Naive thymus-derived CD4-positive, alpha-beta T cell (primary cell): ENCODE results near the gene SAP30. TPM values are rescaled to one million over a fixed set of nuclear protein-coding genes. Genes with fewer than 3 reads are reported as not detected.

ENCODE experiments used
- ATAC-seq: fragments of 150-1000 bp; cut with Tn5 transposase; 2 replicates; pipeline ENCODE4 v1.10.0; 2021; ENCODE audit warnings: mild to moderate bottlenecking, moderate library complexity
- CTCF ChIA-PET: fragments of 350-600 bp; sonication (Branson Sonifier 250); formaldehyde crosslinking; loops from one replicate; lab custom pipeline; 2021; ENCODE audit warnings: antibody characterized with exemption; lab: Charles Lee
- POLR2A ChIA-PET: fragments of 350-600 bp; sonication (Branson Sonifier 250); formaldehyde crosslinking; loops from one replicate; lab custom pipeline; 2021; ENCODE audit warnings: antibody characterized with exemption, inconsistent platforms; lab: Charles Lee
- DNase-seq, 9 donors: peaks; one replicate each; pipeline versions ENCODE4 v3.0.0 to v3.0.0-alpha.2; 2020 to 2022; ENCODE audit warnings: mixed read lengths in 1 of 9
- H3K27ac ChIP-seq: one replicate; pipeline ENCODE4 v1.7.0; 2013; ENCODE audit warnings: mild to moderate bottlenecking, low read depth, low read length, moderate library complexity
- H3K27me3 ChIP-seq, 2 donors: one replicate each; pipeline ENCODE4 v1.7.0; 2013; ENCODE audit warnings: low read length in 2 of 2, mild to moderate bottlenecking in 2 of 2, moderate library complexity in 2 of 2; ENCODE audit not compliant: control insufficient read depth in 2 of 2, insufficient read depth in 2 of 2
- H3K36me3 ChIP-seq, 3 experiments: 1 replicate in 2 of 3; 2 replicates in 1 of 3; pipeline ENCODE4 v1.7.0; 2013; ENCODE audit warnings: low read length in 3 of 3, mild to moderate bottlenecking in 3 of 3, moderate library complexity in 1 of 3; ENCODE audit not compliant: insufficient read depth in 3 of 3, control insufficient read depth in 2 of 3
- H3K4me1 ChIP-seq, 2 donors: one replicate each; pipeline ENCODE4 v1.7.0; 2013; ENCODE audit warnings: low read length in 2 of 2, mild to moderate bottlenecking in 2 of 2, moderate library complexity in 1 of 2; ENCODE audit not compliant: control insufficient read depth in 2 of 2, insufficient read depth in 2 of 2
- H3K4me3 ChIP-seq: 2 replicates; pipeline ENCODE4 v1.7.0; 2013; ENCODE audit warnings: mild to moderate bottlenecking, low read length
- H3K9me3 ChIP-seq, 3 experiments: 1 replicate in 2 of 3; 2 replicates in 1 of 3; pipeline ENCODE4 v1.7.0; 2013; ENCODE audit warnings: low read length in 3 of 3; ENCODE audit not compliant: control insufficient read depth in 2 of 3
- H3K27ac Mint-ChIP-seq, 9 donors: one replicate each; pipeline ENCODE4 v1.8.0; 2020 to 2022; ENCODE audit warnings: mixed read lengths in 9 of 9, mild to moderate bottlenecking in 8 of 9, moderate library complexity in 5 of 9, inconsistent platforms in 2 of 9
- H3K27me3 Mint-ChIP-seq, 5 donors: one replicate each; pipeline ENCODE4 v1.8.0; 2021 to 2022; ENCODE audit warnings: mixed read lengths in 5 of 5, mild to moderate bottlenecking in 1 of 5
- H3K36me3 Mint-ChIP-seq, 5 donors: one replicate each; pipeline ENCODE4 v1.8.0; 2020 to 2022; ENCODE audit warnings: mixed read lengths in 5 of 5, mild to moderate bottlenecking in 3 of 5, inconsistent platforms in 1 of 5
- H3K4me1 Mint-ChIP-seq, 7 donors: one replicate each; pipeline ENCODE4 v1.8.0; 2020 to 2022; ENCODE audit warnings: mixed read lengths in 7 of 7, mild to moderate bottlenecking in 3 of 7, inconsistent platforms in 1 of 7
- H3K4me3 Mint-ChIP-seq, 10 donors: one replicate each; pipeline ENCODE4 v1.8.0; 2020 to 2022; ENCODE audit warnings: mild to moderate bottlenecking in 10 of 10, mixed read lengths in 10 of 10, moderate library complexity in 6 of 10, inconsistent platforms in 2 of 10
- H3K9me3 Mint-ChIP-seq, 11 donors: one replicate each; pipeline ENCODE4 v1.8.0; 2020 to 2022; ENCODE audit warnings: mixed read lengths in 11 of 11, mild to moderate bottlenecking in 4 of 11, inconsistent platforms in 1 of 11, moderate library complexity in 1 of 11
- intact Hi-C, 2 donors: fragments of 100-400 bp; cut with micrococcal nuclease; formaldehyde crosslinking; loops; one replicate each; pipeline ENCODE4 v1.15.1; 2023
- polyA plus RNA-seq, 2 donors: library from polyadenylated mRNA; unstranded; fragments of 300-500 nt; fragmentation: Illumina TruSeq; gene quantifications; one replicate each; pipeline ENCODE4 v1.2.3, GENCODE V29; 2021
- total RNA-seq, 6 experiments: library from RNA in 5 of 6; stranded (reverse) in 5 of 6; gene quantifications; 1 replicate in 5 of 6; 2 replicates in 1 of 6; pipeline ENCODE4 v1.2.3 and lab custom pipeline; 2021 to 2026

Gene SAP30
- total and polyA plus RNA-seq, 7 experiments from 2014 or later, result 0.48 to 27.4 (median 1.1) TPM

DNA sequence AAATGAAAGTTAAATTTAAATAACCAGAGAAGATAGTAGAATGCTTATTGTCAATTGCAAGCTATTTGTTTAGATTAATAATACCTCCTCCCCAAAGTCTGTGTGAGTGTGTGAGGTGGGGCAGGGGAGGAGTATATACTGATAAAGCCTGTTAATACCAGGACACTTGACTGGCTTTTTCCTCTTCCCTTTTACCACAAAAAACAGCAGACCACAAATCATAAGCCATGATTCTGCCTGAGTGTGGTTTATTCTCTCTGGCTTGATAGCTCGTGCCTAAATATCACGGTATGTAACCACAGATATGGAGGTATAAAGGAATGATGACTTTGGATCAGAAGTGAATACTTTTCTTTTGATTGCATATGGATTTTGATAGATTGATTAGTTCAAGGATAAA is 50.0 kb downstream of the SAP30 start:
- no peak for DNase-seq
- H3K4me3 ChIP-seq, result no peak overlapping the region
- POLR2A ChIA-PET, result interaction anchor here (0.8 to 1.5 kb wide), 2 partner anchors 73 to 87 kb away, joined by 3 read pairs; partner anchors contain the start of gene HMGB2
- Mint-ChIP-seq H3K4me3 (no peak overlapping the region), H3K27ac (peak overlapping the region in 2 of 9 donors; percentile 10 to 22), H3K9me3 (peaks cover 0 to 2% (median 0%) of the 10 kb centered on the region in 11 donors), H3K4me1 (peaks cover 10 to 30% (median 11%) of the 10 kb centered on the region in 7 donors), H3K27me3 (peaks cover 0 to 6% (median 0%) of the 10 kb centered on the region in 5 donors), H3K36me3 (peaks cover 0 to 4% (median 0%) of the 10 kb centered on the region in 5 donors)
- CTCF ChIA-PET, result interaction anchor here (0.6 to 3.1 kb wide), 24 partner anchors 8 to 907 kb away, joined by 3 to 25 read pairs (median 4); partner anchors contain the start of genes CEP44 and FBXO8
- no peaks in the 10 kb centered on the region for H3K9me3 ChIP-seq
- no peaks in the 10 kb centered on the region for H3K27me3 ChIP-seq
- H3K27ac ChIP-seq, result no peak overlapping the region
- no peaks in the 10 kb centered on the region for H3K36me3 ChIP-seq
- H3K4me1 ChIP-seq, result peaks cover 7 to 9% of the 10 kb centered on the region in 2 donors
- intact Hi-C loops, result loop anchor here (1.0 to 2.0 kb wide), 4 partner anchors 74 to 898 kb away; no protein-coding TSS in a partner anchor
- ATAC-seq, result no peak

GRCh38 chr4:173424899-173425805 is 54.4 kb downstream of the SAP30 start:
- no peaks in the 10 kb centered on the region for H3K27me3 Mint-ChIP-seq
- no peaks in the 10 kb centered on the region for H3K9me3 ChIP-seq
- ChIA-PET CTCF (interaction anchor here (0.6 to 1.2 kb wide), 2 partner anchors 25 to 107 kb away, joined by 3 read pairs; no protein-coding TSS in a partner anchor), POLR2A (interaction anchor here (0.6 to 2.5 kb wide), 4 partner anchors 55 to 113 kb away, joined by 3 to 9 read pairs (median 3); partner anchors contain the start of genes HMGB2 and SAP30)
- peaks cover 9 to 22% of the 10 kb centered on the region in 2 donors for H3K4me1 ChIP-seq
- peaks cover 23 to 50% (median 38%) of the 10 kb centered on the region in 7 donors for H3K4me1 Mint-ChIP-seq
- H3K27ac Mint-ChIP-seq, result peak overlapping the region in 8 of 9 donors; percentile 9 to 80 (median 62)
- intact Hi-C loops, result loop anchor here in 1 of 2 donors (5.0 kb wide), 1 partner anchor 258 kb away; the partner anchor contains the start of gene GALNT7
- no peaks in the 10 kb centered on the region for H3K27me3 ChIP-seq
- DNase-seq (no peak), ATAC-seq (no peak)
- peaks cover 0 to 13% (median 0%) of the 10 kb centered on the region in 5 donors for H3K36me3 Mint-ChIP-seq
- H3K36me3 ChIP-seq, result no peaks in the 10 kb centered on the region
- H3K4me3 Mint-ChIP-seq, result peak overlapping the region in 9 of 10 donors; percentile 17 to 77 (median 43)
- peaks cover 0 to 4% (median 0%) of the 10 kb centered on the region in 11 donors for H3K9me3 Mint-ChIP-seq
- no peak overlapping the region for H3K27ac ChIP-seq
- no peak overlapping the region for H3K4me3 ChIP-seq

DNA sequence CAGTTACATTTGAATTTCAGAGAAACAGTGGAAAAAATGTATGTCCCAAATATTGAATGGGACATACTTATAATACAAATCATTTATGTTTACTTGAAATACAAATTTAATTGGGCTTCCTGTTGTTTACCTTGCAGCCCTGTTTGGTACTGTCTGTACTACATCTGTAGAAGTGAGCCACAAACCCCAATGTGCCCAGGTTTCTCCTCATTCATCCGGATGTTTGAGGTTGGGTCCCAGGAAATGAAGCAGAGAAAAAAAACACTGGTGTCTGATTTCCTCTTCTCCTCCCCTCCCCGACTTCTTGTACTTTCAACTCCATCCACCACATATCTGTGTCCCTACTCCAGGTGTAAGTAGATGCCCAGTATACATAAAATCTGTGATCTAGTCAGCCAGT is 55.3 kb downstream of the SAP30 start:
- intact Hi-C loops, result loop anchor here (2.0 to 5.0 kb wide), 2 partner anchors 15 to 259 kb away; partner anchors contain the start of gene GALNT7 (in 1 of the 2)

More for the DNA sequence above, 55.3 kb downstream of the SAP30 start:
- H3K4me3 ChIP-seq, result no peak overlapping the region
- H3K36me3 ChIP-seq, result no peaks in the 10 kb centered on the region
- Mint-ChIP-seq H3K4me1 (peaks cover 19 to 43% (median 32%) of the 10 kb centered on the region in 7 donors), H3K27ac (peak overlapping the region in 8 of 9 donors; percentile 9 to 84 (median 68)), H3K4me3 (peak overlapping the region; percentile 7 to 77 (median 52)), H3K36me3 (peaks cover 0 to 18% (median 1%) of the 10 kb centered on the region in 5 donors), H3K27me3 (peaks cover 0 to under 1% (median 0%) of the 10 kb centered on the region in 5 donors), H3K9me3 (peaks cover 0 to 13% (median 0%) of the 10 kb centered on the region in 11 donors)
- POLR2A ChIA-PET, result interaction anchor here (0.6 to 2.5 kb wide), 3 partner anchors 56 to 113 kb away, joined by 3 to 9 read pairs (median 3); partner anchors contain the start of genes HMGB2 and SAP30
- DNase-seq (peak in 3 of 9 donors; percentile 22 to 39 (median 25)), ATAC-seq (peak; percentile 32)
- CTCF ChIA-PET, result interaction anchor here (1.1 to 1.2 kb wide), 2 partner anchors 24 to 65 kb away, joined by 3 to 5 read pairs; no protein-coding TSS in a partner anchor
- H3K27ac ChIP-seq, result no peak overlapping the region
- H3K27me3 ChIP-seq, result no peaks in the 10 kb centered on the region
- H3K9me3 ChIP-seq, result no peaks in the 10 kb centered on the region
- peaks cover 9 to 22% of the 10 kb centered on the region in 2 donors for H3K4me1 ChIP-seq

Other genes with a start within 250 kb of the SAP30 start
- 10 to 100 TPM; 10.2 to 24.1 (median 21.2) TPM for gene GALNT7, start 202.1 kb upstream of the SAP30 start, total RNA-seq
- gene GALNT7, start 202.1 kb upstream of the SAP30 start, polyA plus RNA-seq, result 1 to 10 TPM; 8.3 to 9.4 TPM
- gene HMGB2, start 36.6 kb upstream of the SAP30 start, total RNA-seq, result 100 to 1,000 TPM in 3 of 5 experiments, 10 to 100 TPM in 2; 89.3 to 542 (median 106) TPM
- gene HMGB2, start 36.6 kb upstream of the SAP30 start, polyA plus RNA-seq, result 100 to 1,000 TPM; 154 to 232 TPM
- not detected for gene SCRG1, start 28.2 kb downstream of the SAP30 start, total RNA-seq
- not detected for gene SCRG1, start 28.2 kb downstream of the SAP30 start, polyA plus RNA-seq
- gene HAND2, start 159.3 kb downstream of the SAP30 start, total RNA-seq, result not detected
- gene HAND2, start 159.3 kb downstream of the SAP30 start, polyA plus RNA-seq, result not detected